HG03442 (cell line): Measurements from ENCODE around the gene PARD6B.
"Not testable (repeated sequence)": the region's sequence is repeated elsewhere in the genome, so short reads cannot be mapped to it uniquely, and the experiment has no call there.

ENCODE experiments used
- ATAC-seq: cut with Tn5 transposase; IDR thresholded peaks from one replicate; pipeline ENCODE4 v1.9.1; 2021; ENCODE audit warnings: mild to moderate bottlenecking, moderate library complexity; ENCODE audit not compliant: unreplicated experiment

PARD6B gene

GRCh38 chr20:50701041-50701963 lies 30.1 kb upstream of the PARD6B start:
- no peak for ATAC-seq

- ATAC-seq: not testable (repeated sequence)
Measured at GRCh38 chr20:50703651-50704438, 27.5 kb upstream of the PARD6B start.

- ATAC-seq: no peak
Measured at GRCh38 chr20:50704514-50704913, 26.9 kb upstream of the PARD6B start.

GRCh38 chr20:50704971-50705370 lies 26.4 kb upstream of the PARD6B start:
- ATAC-seq: no peak

- no peak for ATAC-seq
Measured at GRCh38 chr20:50708845-50709635, 22.3 kb upstream of the PARD6B start.

- ATAC-seq: no peak
Measured at GRCh38 chr20:50709636-50709973, 21.8 kb upstream of the PARD6B start.

- no peak for ATAC-seq
Measured at GRCh38 chr20:50710492-50711063, 20.8 kb upstream of the PARD6B start.

GRCh38 chr20:50711113-50711825 lies 20.1 kb upstream of the PARD6B start:
- no peak for ATAC-seq

GRCh38 chr20:50712771-50713656 lies 18.4 kb upstream of the PARD6B start:
- ATAC-seq: no peak

GRCh38 chr20:50713657-50714101 lies 17.7 kb upstream of the PARD6B start:
- no peak for ATAC-seq

GRCh38 chr20:50714426-50714825 lies 17.0 kb upstream of the PARD6B start:
- not testable (repeated sequence) for ATAC-seq

GRCh38 chr20:50715694-50716093 lies 15.7 kb upstream of the PARD6B start:
- no peak for ATAC-seq

- ATAC-seq: no peak
Measured at GRCh38 chr20:50716518-50716917, 14.9 kb upstream of the PARD6B start.

GRCh38 chr20:50717312-50717711 lies 14.1 kb upstream of the PARD6B start:
- ATAC-seq: no peak

- ATAC-seq: no peak
Measured at GRCh38 chr20:50717974-50718761, 13.2 kb upstream of the PARD6B start.

- no peak for ATAC-seq
Measured at GRCh38 chr20:50719328-50719727, 12.1 kb upstream of the PARD6B start.

GRCh38 chr20:50720026-50720425 lies 11.4 kb upstream of the PARD6B start:
- ATAC-seq: no peak

GRCh38 chr20:50720582-50720981 lies 10.8 kb upstream of the PARD6B start:
- no peak for ATAC-seq
